Ramos (cell line): Measurements from ENCODE around the gene CHFR.
"Not testable (repeated sequence)": the region's sequence is repeated elsewhere in the genome, so short reads cannot be mapped to it uniquely, and the experiment has no call there.

Experiments used
- in situ Hi-C: fragments of 300-500 bp; cut with MboI; formaldehyde crosslinking; loops from one replicate; pipeline ENCODE4 v1.14.3; 2022; ENCODE audit warnings: low sequenced_read_pairs; ENCODE audit not compliant: unreplicated experiment

Gene CHFR

GRCh38 chr12:132887513-132888351 lies at the start of gene CHFR:
Gene CHFR (minus strand): TSS chr12:132887605. CDS start chr12:132887328, 277 bp downstream.
- in situ Hi-C loops, result no loop called here

- in situ Hi-C loops, result not testable (repeated sequence)
Measured at GRCh38 chr12:132936921-132937320, 49.5 kb upstream of the CHFR start.

- in situ Hi-C loops, result no loop called here
Measured at GRCh38 chr12:132936163-132936562, 48.8 kb upstream of the CHFR start.

GRCh38 chr12:132926415-132926833 lies 39.0 kb upstream of the CHFR start:
- in situ Hi-C loops, result no loop called here

GRCh38 chr12:132925597-132926414 lies 38.4 kb upstream of the CHFR start:
- in situ Hi-C loops, result no loop called here

- in situ Hi-C loops, result no loop called here
Measured at GRCh38 chr12:132924356-132924755, 37.0 kb upstream of the CHFR start.

GRCh38 chr12:132923356-132923909 lies 36.0 kb upstream of the CHFR start:
- in situ Hi-C loops, result no loop called here

GRCh38 chr12:132922676-132923075 lies 35.3 kb upstream of the CHFR start:
- in situ Hi-C loops, result no loop called here

GRCh38 chr12:132921685-132922084 lies 34.3 kb upstream of the CHFR start:
- in situ Hi-C loops, result no loop called here

- in situ Hi-C loops, result no loop called here
Measured at GRCh38 chr12:132918680-132919079, 31.3 kb upstream of the CHFR start.

- in situ Hi-C loops, result no loop called here
Measured at GRCh38 chr12:132909030-132909368, 21.6 kb upstream of the CHFR start.

- in situ Hi-C loops, result no loop called here
Measured at GRCh38 chr12:132908145-132909029, 21.0 kb upstream of the CHFR start.

- in situ Hi-C loops, result not testable (repeated sequence)
Measured at GRCh38 chr12:132907789-132908144, 20.4 kb upstream of the CHFR start.

- in situ Hi-C loops, result no loop called here
Measured at GRCh38 chr12:132907216-132907615, 19.8 kb upstream of the CHFR start.

- in situ Hi-C loops, result no loop called here
Measured at GRCh38 chr12:132904718-132905328, 17.4 kb upstream of the CHFR start.

GRCh38 chr12:132899033-132899432 lies 11.6 kb upstream of the CHFR start:
- in situ Hi-C loops, result no loop called here

- in situ Hi-C loops, result no loop called here
Measured at GRCh38 chr12:132888852-132889251, 1.4 kb upstream of the CHFR start.

GRCh38 chr12:132886529-132887477 lies 602 bp downstream of the CHFR start:
- in situ Hi-C loops, result no loop called here

- in situ Hi-C loops, result no loop called here
Measured at GRCh38 chr12:132881818-132882217, 5.6 kb downstream of the CHFR start.
